Embryonic facial prominence (tissue), 1 donor: ENCODE measurements around the gene SLC16A1.
"Not testable (repeated sequence)": the region's sequence is repeated elsewhere in the genome, so short reads cannot be mapped to it uniquely, and the experiment has no call there.

Experiments used
- DNase-seq: peaks from one replicate; pipeline ENCODE4 v3.0.0-alpha.2; 2016; ENCODE audit errors: extremely low spot score

SLC16A1 gene

GRCh38 chr1:112955773-112956543 lies at the start of gene SLC16A1:
Gene SLC16A1 (minus strand): TSS chr1:112956196. CDS start chr1:112929308, 26,888 bp downstream.
- peak; percentile 88 for DNase-seq

- no peak for DNase-seq
Observed at GRCh38 chr1:113003751-113004690, 48.0 kb upstream of the SLC16A1 start.

- no peak for DNase-seq
Observed at GRCh38 chr1:113002297-113002696, 46.3 kb upstream of the SLC16A1 start.

GRCh38 chr1:112998592-112999235 lies 42.7 kb upstream of the SLC16A1 start:
- DNase-seq: no peak

GRCh38 chr1:112997781-112998180 lies 41.8 kb upstream of the SLC16A1 start:
- DNase-seq: no peak

GRCh38 chr1:112995890-112996289 lies 39.9 kb upstream of the SLC16A1 start:
- no peak for DNase-seq

GRCh38 chr1:112995021-112995420 lies 39.0 kb upstream of the SLC16A1 start:
- not testable (repeated sequence) for DNase-seq

- DNase-seq: no peak
Observed at GRCh38 chr1:112992780-112993179, 36.8 kb upstream of the SLC16A1 start.

GRCh38 chr1:112991402-112992120 lies 35.6 kb upstream of the SLC16A1 start:
- DNase-seq: no peak

GRCh38 chr1:112990271-112990670 lies 34.3 kb upstream of the SLC16A1 start:
- DNase-seq: no peak

GRCh38 chr1:112988367-112988766 lies 32.4 kb upstream of the SLC16A1 start:
- DNase-seq: no peak

- DNase-seq: no peak
Observed at GRCh38 chr1:112985123-112985522, 29.1 kb upstream of the SLC16A1 start.

- DNase-seq: no peak
Observed at GRCh38 chr1:112983537-112984131, 27.6 kb upstream of the SLC16A1 start.

GRCh38 chr1:112982853-112983536 lies 27.0 kb upstream of the SLC16A1 start:
- no peak for DNase-seq

GRCh38 chr1:112982328-112982727 lies 26.3 kb upstream of the SLC16A1 start:
- no peak for DNase-seq

- not testable (repeated sequence) for DNase-seq
Observed at GRCh38 chr1:112981834-112982233, 25.8 kb upstream of the SLC16A1 start.

- DNase-seq: no peak
Observed at GRCh38 chr1:112981426-112981825, 25.4 kb upstream of the SLC16A1 start.

- no peak for DNase-seq
Observed at GRCh38 chr1:112975336-112975735, 19.3 kb upstream of the SLC16A1 start.

- DNase-seq: no peak
Observed at GRCh38 chr1:112974646-112975045, 18.6 kb upstream of the SLC16A1 start.

GRCh38 chr1:112973788-112974187 lies 17.8 kb upstream of the SLC16A1 start:
- no peak for DNase-seq
